IPS-18c (cell line): ENCODE data around the gene FAM32A.

ENCODE experiments used
- H3K4me3 ChIP-seq: 2 replicates; pipeline ENCODE4 v1.7.0; 2013; ENCODE audit warnings: low read depth, mild to moderate bottlenecking, low read length, moderate library complexity; ENCODE audit not compliant: insufficient read depth
- H3K9me3 ChIP-seq: one replicate; pipeline ENCODE4 v1.6.1; 2013; ENCODE audit warnings: mild to moderate bottlenecking, low read length, moderate library complexity; ENCODE audit not compliant: control insufficient read depth, insufficient read depth

Gene FAM32A

DNA sequence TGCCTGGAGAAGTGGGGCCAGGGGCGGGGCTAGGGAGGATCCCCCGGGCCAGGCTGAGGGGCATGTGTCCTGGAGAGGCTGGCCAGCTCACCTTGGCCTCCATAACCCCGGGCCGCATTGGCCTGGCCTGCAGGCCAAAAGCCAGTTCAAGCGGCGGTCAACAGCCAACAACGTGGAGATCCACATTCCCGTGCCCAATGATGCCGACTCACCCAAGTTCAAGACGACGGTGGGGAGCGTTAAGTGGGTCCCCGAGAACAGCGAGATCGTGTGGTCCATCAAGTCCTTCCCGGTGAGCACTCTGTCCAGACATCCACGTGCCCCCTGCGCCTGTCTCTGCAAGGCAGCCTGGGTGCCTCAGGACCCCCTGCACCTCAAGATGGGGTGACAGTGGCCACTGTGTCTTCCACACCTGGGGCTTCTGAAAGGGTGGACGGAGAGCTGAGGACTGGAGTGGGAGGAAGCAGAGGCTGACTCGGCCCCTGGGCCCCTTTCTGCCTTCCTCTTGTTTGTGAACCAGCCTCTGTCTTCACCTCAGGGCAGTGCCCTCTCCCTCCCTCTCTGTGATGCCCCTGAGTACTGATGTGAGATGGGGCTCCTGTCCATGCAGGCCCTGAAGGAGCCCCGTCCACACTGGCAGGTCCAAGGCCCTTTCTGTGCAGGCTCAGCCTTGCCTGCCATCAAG is 43.6 kb downstream of the FAM32A start:
- no peaks in the 10 kb centered on the region for H3K9me3 ChIP-seq
- H3K4me3 ChIP-seq, result no peak overlapping the region

DNA sequence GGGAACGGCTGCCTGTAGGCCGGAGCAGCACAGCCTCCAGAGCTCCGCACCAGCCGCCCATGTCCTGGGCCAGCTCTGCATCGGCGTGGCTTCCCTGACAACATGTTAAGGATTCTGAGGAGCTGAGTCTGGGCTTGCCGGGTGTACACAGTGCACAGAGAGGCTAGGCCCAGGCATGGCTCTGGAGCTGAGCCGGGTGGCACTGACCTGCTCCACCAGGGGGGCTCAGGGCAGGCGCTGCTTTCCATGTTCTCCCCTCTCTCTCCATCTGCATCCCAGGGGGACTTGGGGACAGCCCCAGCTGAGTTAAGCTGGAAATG is 44.1 kb downstream of the FAM32A start:
- H3K4me3 ChIP-seq, result no peak overlapping the region
- H3K9me3 ChIP-seq, result no peaks in the 10 kb centered on the region

DNA sequence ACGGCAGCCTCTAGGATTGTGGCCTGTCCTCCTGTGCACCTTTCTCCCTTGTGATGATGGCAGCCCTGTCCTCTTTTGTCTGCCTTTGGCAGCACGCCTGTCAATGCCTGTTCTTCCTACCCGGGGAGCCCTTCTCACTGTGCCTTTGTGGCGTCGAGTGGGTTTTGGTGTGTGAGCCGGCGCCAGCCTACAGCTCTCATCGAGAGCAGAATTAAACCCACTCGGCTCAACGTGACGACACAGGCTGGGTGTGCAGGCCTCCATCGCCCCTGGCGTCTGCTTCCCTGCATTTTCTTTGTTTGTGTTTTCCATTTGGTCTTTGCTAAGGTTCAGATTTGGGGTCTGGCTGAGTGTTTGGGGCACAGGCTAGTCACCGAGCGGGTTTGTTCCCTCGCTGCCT is 46.9 kb downstream of the FAM32A start:
- Histone ChIP-seq H3K9me3 (no peaks in the 10 kb centered on the region), H3K4me3 (no peak overlapping the region)

DNA sequence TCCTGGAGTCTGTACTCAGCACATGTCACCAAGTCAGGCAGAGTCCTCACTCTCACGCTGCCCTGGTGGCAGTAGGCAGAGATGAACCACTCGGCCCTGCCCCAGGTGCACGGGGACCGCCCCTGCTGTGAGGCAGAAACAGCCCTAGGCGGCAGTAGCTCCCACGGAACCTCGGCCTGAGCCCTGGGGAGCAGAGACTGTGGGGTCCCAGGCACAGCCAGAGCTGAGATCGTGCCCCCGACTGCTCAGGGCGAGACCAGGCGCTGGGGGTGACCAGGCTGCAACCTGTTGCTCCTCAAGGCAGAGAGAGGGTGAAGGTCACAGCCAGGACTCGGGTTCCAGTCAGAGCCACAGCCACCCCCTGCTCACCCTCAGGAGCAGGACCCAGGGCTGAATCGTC is 47.4 kb downstream of the FAM32A start:
- H3K4me3 ChIP-seq, result no peak overlapping the region
- H3K9me3 ChIP-seq, result no peaks in the 10 kb centered on the region

DNA sequence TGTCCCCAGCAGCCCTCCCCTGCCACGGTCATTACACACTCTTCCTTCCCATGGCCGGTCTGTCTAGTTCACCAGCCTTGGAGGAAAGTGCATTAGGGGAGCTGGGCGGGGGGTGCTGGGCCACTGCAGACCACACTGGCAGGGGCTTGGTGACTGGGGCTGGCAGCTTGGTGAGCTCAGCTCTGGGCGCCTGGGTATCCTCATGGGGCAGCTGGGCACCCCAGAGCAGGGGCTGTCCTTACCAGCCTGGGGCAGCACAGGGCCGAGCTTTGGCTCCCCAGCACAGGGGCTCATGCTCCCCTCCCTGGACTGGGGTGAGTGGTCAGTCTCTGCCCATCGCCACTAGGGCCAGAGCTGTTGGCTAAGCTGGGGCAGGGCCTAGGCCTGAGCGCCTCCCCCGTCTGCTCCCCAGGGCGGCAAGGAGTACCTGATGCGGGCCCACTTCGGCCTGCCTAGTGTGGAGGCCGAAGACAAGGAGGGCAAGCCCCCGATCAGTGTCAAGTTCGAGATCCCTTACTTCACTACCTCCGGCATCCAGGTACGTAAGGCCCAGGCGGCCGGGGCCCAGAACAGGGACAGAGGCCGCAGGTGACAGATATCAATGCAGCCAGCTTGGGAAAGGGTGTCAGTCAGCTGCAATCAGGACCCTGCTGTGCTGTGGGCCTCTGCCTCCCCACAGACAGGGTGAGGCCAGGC is 48.0 kb downstream of the FAM32A start:
- no peak overlapping the region for H3K4me3 ChIP-seq
- no peaks in the 10 kb centered on the region for H3K9me3 ChIP-seq

DNA sequence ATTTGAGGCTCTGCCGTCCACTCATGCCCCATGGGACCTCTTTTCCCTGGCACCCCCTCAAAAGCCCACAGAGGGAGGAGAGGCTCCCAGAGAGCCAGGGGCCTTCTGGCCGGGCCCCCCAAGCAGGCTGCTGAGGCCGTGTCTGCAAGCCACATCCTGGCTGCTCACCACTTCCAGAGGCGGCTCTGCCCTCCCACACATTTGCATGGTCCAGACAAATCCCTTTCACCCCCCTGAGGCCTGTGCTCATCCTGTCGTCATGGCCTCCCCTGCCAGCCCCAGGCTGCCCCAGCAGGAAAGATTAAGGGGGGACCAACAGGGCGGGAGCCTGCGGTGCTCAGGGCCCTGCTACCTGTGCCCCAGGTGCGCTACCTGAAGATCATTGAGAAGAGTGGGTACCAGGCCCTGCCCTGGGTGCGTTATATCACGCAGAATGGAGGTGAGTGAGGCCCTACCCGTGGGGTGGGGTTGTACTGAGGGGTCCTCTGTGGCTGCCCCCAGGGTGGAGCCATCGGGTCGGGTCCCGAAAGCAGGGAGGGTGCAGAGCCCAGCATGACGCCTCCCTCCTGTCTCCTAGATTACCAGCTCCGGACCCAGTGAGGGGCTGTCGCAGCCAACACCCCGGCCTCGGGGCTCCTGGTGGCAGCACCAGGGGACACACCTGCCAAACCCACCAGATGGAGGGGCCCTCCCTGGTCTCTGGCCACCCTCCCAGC is 48.8 kb downstream of the FAM32A start:
- H3K9me3 ChIP-seq, result no peaks in the 10 kb centered on the region
- H3K4me3 ChIP-seq, result no peak overlapping the region

DNA sequence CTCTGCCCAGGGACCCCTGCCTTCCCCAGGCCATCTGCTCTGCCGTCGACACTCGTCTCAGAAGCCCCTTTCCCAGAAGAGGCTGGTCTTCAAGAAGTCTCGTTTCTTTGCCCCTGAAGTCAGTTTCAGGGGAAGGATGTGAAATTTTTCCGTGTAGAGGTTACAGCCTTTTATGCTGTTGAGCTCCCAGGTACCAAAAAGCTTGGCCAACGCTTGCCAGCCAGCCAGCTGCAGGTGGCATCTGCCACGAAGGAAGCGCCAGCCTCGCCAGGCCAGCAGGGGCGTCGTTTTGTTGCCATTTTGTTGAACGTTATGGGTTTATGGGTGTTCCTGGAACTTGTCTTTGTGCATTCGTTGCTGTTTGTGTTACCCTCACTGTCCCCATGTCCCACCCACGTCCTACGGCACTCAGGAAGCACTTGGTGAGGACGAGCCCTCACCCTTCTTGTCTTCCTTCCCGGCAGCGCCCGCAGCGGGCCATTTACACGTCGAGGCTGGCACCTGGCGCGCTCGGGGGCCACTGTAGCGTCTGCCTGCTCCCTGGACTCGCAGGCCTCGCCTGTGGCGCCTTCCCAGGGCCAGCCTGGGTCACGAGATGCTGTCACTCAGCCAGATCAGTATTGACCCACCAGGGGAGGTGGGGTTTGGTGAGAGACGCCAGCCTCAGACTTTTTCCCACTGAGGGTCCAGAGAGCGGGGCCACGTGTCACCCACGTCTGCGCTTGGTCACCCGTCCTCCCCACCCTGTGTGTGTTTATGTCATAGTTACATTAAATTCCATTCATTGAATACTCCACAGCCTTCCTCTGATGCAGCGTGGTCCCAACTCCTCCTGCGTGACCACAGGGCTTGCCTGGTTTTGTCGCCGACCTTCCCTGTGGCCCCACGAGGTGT is 49.6 kb downstream of the FAM32A start:
- no peaks in the 10 kb centered on the region for H3K9me3 ChIP-seq
- H3K4me3 ChIP-seq, result no peak overlapping the region

- H3K9me3 ChIP-seq, result no peaks in the 10 kb centered on the region
- no peak overlapping the region for H3K4me3 ChIP-seq
Observed at GRCh38 chr19:16235811-16236652, 50.8 kb downstream of the FAM32A start.
